GM21717 (cell line): ENCODE data around the gene PRTFDC1.

Experiments used
- ATAC-seq: cut with Tn5 transposase; IDR thresholded peaks from one replicate; pipeline ENCODE4 v1.9.1; 2021; ENCODE audit warnings: mild to moderate bottlenecking, moderate library complexity; ENCODE audit not compliant: unreplicated experiment

PRTFDC1 gene

DNA sequence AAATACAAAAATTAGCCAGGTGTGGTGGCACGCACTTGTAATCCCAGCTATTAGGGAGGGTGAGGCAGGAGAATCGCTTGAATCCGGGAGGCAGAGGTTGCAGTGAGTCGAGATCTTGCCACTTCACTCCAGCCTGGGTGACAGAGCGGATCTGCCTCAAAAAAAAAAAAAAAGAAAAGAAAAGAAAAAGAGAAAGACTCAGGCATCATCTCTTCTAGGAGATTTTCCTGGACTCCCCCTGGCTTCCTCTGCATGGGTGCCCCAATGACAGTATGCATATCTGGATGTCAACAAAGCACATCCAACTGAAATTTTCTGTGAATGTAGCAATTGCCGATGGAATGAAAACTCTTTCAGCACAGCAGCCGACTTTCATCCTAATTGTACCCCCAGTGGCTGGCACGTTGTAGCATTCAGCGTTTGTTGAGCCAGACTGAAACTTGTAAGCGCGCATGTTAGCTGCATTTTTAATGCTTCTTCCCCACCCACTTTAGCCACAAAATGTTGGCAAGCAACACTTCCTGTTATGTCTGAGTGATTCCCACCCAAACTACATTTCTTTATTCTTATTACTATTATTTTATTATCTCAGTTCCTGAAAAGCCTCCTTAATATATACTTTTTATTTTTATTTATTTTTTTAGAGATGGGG is 70.2 kb downstream of the PRTFDC1 start:
- ATAC-seq: no peak

DNA sequence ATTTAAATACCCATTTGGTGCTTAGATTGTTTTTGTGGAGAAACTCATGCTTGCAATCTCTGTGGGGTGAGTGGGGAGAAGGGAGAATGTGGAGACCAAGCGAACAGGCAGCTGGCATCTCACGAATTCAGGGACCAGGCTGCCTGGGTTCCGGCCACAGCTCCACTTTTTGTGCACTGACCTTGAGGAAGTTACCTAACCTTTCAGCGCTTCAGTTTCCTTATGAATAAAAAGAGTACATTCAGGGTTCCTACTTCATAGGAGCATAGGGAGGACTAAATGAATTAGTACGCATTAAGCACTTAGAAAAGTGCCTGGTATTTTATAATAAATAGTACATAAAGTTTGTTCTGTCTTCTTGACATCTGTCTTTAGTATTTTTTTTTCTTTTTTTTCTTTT is 72.5 kb downstream of the PRTFDC1 start:
- ATAC-seq: no peak

- ATAC-seq: no peak
Measured at GRCh38 chr10:24874133-24874532, 78.3 kb downstream of the PRTFDC1 start.

DNA sequence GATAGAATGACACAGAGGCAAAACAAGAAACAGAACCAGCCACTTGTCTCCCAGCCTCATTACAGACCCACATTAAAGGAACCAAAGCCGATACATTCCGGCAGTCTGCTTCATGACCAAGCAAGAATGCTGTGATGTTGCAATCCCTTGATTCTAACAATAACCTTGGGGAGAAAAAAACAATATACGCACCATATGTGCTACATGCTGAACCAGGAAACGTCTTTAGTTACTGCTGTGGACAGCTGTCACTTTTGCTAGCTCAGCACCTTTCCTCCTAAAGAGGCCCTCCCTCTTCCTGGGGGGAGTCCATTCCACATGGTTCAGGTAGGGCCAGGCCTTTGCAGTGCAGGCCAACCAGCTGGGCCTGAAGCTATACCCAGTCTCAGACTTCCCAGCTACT is 79.1 kb downstream of the PRTFDC1 start:
- no peak for ATAC-seq

GRCh38 chr10:24872790-24873182 is 79.6 kb downstream of the PRTFDC1 start:
- ATAC-seq: no peak

GRCh38 chr10:24872049-24872789 is 80.2 kb downstream of the PRTFDC1 start:
- ATAC-seq: no peak

DNA sequence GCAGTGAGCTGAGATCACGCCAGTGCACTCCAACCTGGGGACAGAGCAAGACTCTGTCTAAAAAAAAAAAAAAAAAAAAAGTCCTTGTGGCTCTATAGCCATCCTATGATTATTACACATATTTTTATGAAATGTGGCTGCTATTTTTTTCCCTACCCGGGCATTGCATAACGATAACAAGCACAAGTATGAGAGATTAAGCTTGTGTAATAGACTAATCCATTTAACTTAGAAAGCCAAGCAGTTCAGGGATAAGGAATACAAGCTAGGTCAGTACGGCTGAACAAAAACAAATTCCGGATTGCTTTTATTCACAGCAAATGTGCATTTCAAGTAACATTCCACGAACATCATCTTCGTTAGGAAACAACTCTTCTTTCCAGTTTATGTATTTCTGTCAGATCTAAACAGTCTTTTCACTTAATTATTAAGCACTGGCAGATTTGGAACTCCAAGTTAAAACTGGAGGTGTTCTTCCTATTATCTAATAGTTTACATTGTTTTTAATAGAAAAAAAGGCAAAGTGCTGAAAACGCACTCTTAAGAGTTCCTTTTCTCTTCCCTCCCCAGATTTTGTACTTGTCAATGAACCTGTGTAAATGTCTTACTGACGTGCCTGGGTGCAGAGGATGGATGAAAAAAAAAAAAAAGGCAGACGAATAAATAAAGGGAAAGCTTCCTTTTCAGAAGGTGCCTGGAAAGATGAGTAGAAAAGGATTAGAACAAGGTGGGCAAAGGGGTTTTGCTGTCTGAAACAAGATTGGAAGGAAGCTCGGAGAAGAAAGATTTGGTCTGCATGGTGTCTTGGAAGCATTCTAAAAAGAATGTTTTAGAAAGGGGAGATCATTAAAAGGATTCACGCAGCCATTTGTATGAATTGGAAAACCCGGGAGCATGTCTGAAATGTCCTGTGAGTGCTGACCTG is 81.1 kb downstream of the PRTFDC1 start:
- ATAC-seq: no peak

DNA sequence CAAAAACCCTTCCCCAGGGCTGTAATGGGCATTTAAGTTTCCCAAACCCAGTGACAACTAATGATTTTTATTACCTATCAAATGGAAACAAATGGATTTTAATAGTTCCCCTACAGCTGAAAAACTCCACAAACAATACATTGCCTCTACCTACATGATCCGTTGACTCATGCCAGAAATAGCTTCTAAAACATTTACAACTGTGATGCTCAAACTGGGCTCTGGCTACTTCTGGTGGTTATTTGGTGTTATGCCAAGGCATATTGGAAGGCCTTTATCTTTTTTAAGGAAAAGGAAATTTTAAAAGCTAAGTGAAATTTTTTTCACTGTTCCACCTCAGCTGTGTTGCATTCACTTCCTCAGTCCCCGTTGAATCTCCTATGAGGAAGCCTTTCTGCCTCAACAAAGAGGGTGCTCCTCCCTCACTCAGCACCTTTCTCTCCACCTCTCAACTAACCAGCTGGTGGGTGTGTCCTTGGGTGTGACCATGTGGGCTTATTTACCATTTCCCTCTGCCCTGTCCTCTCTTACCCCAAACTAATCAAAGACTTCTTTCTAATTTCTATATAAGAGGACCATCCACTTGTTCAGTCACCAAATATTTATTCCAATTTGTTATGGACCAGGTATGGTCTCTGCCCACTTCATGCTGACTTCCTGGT is 82.9 kb downstream of the PRTFDC1 start:
- no peak for ATAC-seq

- ATAC-seq: no peak
Measured at GRCh38 chr10:24866604-24867583, 85.5 kb downstream of the PRTFDC1 start.

- no peak for ATAC-seq
Measured at GRCh38 chr10:24865783-24866182, 86.6 kb downstream of the PRTFDC1 start.

GRCh38 chr10:24862589-24862988 is 89.8 kb downstream of the PRTFDC1 start:
- ATAC-seq: no peak

DNA sequence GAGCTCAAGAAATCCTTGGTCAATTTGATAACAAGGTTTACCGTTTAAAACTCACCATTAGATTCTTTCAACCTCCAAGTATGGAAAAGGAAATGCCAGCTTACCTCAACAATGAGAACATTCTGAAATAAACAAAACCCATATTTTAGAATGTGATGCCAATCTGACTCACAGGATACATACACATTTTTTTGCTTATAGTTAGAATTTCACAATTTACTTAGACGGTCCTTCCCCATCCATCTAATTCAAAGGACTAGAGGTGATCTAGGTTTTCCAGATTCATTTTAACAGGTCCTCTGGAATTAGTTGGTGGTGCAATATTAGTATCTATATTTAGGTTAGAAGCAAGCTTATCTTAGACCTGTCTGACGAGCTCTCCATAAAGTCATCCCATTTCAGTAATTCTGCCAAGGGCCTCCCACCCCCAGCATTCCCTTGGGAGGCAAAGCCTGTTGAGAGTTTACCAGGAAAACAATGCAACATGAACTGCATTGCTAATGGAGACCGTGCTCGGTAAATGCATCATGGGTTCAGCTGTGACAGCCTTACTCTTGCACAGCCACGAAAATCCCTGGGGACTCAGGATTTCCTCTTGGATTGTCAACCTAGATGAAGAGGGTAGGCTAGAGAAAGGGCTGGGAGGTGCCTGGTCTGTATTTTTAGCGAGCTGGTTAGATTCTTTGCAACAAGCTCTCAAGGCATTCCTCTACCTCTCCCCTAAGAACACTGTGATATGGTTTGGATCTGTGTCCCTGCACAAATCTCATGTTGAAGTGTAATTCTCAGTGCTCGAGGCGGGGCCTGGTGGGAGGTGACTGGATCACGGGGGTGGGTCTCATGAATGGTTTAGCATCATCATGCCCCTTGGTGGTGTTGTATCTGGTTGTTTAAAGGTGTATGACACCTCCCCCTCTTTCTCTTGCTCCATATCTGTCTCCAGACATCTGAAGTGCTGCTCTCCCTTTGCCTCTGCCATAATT is 93.8 kb downstream of the PRTFDC1 start:
- ATAC-seq: no peak

- ATAC-seq: no peak
Measured at GRCh38 chr10:24857031-24857725, 95.2 kb downstream of the PRTFDC1 start.

GRCh38 chr10:24854256-24854655 is 98.2 kb downstream of the PRTFDC1 start:
- no peak for ATAC-seq

- ATAC-seq: no peak
Measured at GRCh38 chr10:24853661-24854060, 98.7 kb downstream of the PRTFDC1 start.

GRCh38 chr10:24851629-24852028 is 100.8 kb downstream of the PRTFDC1 start:
- ATAC-seq: no peak

DNA sequence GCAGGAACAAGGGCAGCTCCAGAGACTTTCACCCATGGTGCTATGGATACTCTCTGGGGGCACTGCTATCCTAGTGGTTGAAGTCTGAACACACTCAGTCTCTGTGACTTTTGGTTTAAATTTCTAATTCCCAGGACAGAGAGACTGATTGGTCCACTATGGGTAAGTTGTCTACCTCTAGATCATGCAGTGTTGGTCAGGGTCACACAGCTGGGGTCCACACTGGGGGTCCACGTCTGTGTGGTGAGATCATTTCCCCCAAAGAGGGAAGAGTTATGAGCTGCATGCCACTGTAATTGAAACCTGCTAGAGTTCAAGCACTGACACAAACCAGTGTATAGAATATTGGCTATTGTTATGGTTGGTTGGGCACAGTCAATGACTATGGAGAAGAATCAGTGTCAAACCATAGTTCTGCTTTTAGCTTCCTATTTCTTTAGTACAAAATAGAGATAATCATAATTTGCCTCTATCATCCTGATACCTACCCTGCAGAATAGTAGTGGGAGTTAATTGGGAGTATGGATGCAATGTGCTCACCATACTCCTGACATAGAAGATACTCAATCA is 101.6 kb downstream of the PRTFDC1 start:
- ATAC-seq: no peak
